Natural killer cell (primary cell): Measurements from ENCODE around the gene TMEM18. TPM values are rescaled to one million over a fixed set of nuclear protein-coding genes. Genes with fewer than 3 reads are reported as not detected.

ENCODE experiments used
- ATAC-seq, 3 donors: fragments of 150-1000 bp in 2 of 3; fragments of 200-7000 bp in 1 of 3; cut with Tn5 transposase; 1 replicate in 1 of 3; 2 replicates in 2 of 3; pipeline ENCODE4 v1.10.0; 2021; ENCODE audit warnings: mild to moderate bottlenecking in 2 of 3, moderate library complexity in 2 of 3
- DNase-seq, 2 donors: peaks; one replicate each; pipeline versions ENCODE4 v3.0.0 to v3.0.0-alpha.2; 2013 to 2021; ENCODE audit warnings: mixed read lengths in 1 of 2
- H3K27ac ChIP-seq: one replicate; pipeline ENCODE4 v1.5.1; 2013; ENCODE audit warnings: mild to moderate bottlenecking, low read length
- H3K27me3 ChIP-seq: one replicate; pipeline ENCODE4 v1.6.1; 2013; ENCODE audit warnings: low read length; ENCODE audit not compliant: control insufficient read depth, insufficient read depth
- H3K36me3 ChIP-seq: one replicate; pipeline ENCODE4 v1.6.1; 2013; ENCODE audit warnings: low read length; ENCODE audit not compliant: control insufficient read depth, insufficient read depth
- H3K4me1 ChIP-seq: one replicate; pipeline ENCODE4 v1.6.1; 2013; ENCODE audit warnings: low read length; ENCODE audit not compliant: control insufficient read depth, insufficient read depth
- H3K4me3 ChIP-seq: one replicate; pipeline ENCODE4 v1.5.1; 2013; ENCODE audit warnings: low read length
- H3K9me3 ChIP-seq: one replicate; pipeline ENCODE4 v1.6.1; 2013; ENCODE audit warnings: low read length; ENCODE audit not compliant: control insufficient read depth, insufficient read depth
- H3K27ac Mint-ChIP-seq, 2 donors: one replicate each; pipeline ENCODE4 v1.8.0; 2022; ENCODE audit warnings: mild to moderate bottlenecking in 2 of 2, mixed read lengths in 2 of 2, moderate library complexity in 1 of 2
- H3K27me3 Mint-ChIP-seq, 2 donors: one replicate each; pipeline ENCODE4 v1.8.0; 2022; ENCODE audit warnings: low read depth in 2 of 2, mixed read lengths in 2 of 2
- H3K36me3 Mint-ChIP-seq: one replicate; pipeline ENCODE4 v1.8.0; 2022; ENCODE audit warnings: mixed read lengths
- H3K4me1 Mint-ChIP-seq, 2 donors: one replicate each; pipeline ENCODE4 v1.8.0; 2022; ENCODE audit warnings: mixed read lengths in 2 of 2
- H3K4me3 Mint-ChIP-seq: one replicate; pipeline ENCODE4 v1.8.0; 2022; ENCODE audit warnings: mild to moderate bottlenecking, moderate library complexity, mixed read lengths
- H3K9me3 Mint-ChIP-seq, 2 donors: one replicate each; pipeline ENCODE4 v1.8.0; 2022; ENCODE audit warnings: mixed read lengths in 2 of 2
- CTCF ChIP-seq: fragments of 200-600 bp; IDR thresholded peaks from one replicate; pipeline ENCODE4 v1.8.0; 2022; ENCODE audit warnings: antibody characterized with exemption
- WGBS: methylation state at CpG from one replicate; pipeline ENCODE4 v1.1.7; 2013; ENCODE audit warnings: missing lambda C conversion rate; ENCODE audit not compliant: insufficient coverage; 5-methylcytosine and 5-hydroxymethylcytosine counted together
- intact Hi-C: fragments of 100-400 bp; cut with micrococcal nuclease; formaldehyde crosslinking; loops from one replicate; pipeline ENCODE4 v1.14.2; 2022
- total RNA-seq, 4 donors: library from RNA; stranded (reverse); fragments of 120-200 nt in 1 of 4; gene quantifications; one replicate each; pipeline versions ENCODE4 v1.2.3 to v1.2.4, GENCODE V29; 2013 to 2022

The TMEM18 gene
- total RNA-seq, 3 donors from 2014 or later (not counting 1 experiment from before 2014, with no cell fraction given), result 22.0 to 30.8 (median 22.1) TPM

GRCh38 chr2:623130-623922, 53.9 kb downstream of the TMEM18 start:
- Mint-ChIP-seq H3K4me3 (no peak overlapping the region), H3K27ac (no peak overlapping the region), H3K27me3 (peaks cover 4 to 30% of the 10 kb centered on the region in 2 donors), H3K36me3 (no peaks in the 10 kb centered on the region), H3K9me3 (no peaks in the 10 kb centered on the region), H3K4me1 (no peaks in the 10 kb centered on the region)
- DNase-seq, result no peak
- no peaks in the 10 kb centered on the region for H3K36me3 ChIP-seq
- H3K4me3 ChIP-seq, result no peak overlapping the region
- H3K9me3 ChIP-seq, result no peaks in the 10 kb centered on the region
- no peaks in the 10 kb centered on the region for H3K27me3 ChIP-seq
- intact Hi-C loops, result no loop called here
- ATAC-seq, result no peak
- 89% methylated on average over 13 of the region's 13 CpGs for WGBS
- no peaks in the 10 kb centered on the region for H3K4me1 ChIP-seq
- TF ChIP-seq CTCF, result no peak
- H3K27ac ChIP-seq, result no peak overlapping the region

GRCh38 chr2:622357-622756, 54.8 kb downstream of the TMEM18 start:
- no peak overlapping the region for H3K4me3 ChIP-seq
- no peaks in the 10 kb centered on the region for H3K36me3 Mint-ChIP-seq
- intact Hi-C loops, result no loop called here
- H3K27ac ChIP-seq, result no peak overlapping the region
- peaks cover 8 to 34% of the 10 kb centered on the region in 2 donors for H3K27me3 Mint-ChIP-seq
- no peak for TF ChIP-seq CTCF
- H3K4me1 Mint-ChIP-seq, result no peaks in the 10 kb centered on the region
- H3K9me3 ChIP-seq, result no peaks in the 10 kb centered on the region
- H3K36me3 ChIP-seq, result no peaks in the 10 kb centered on the region
- no peaks in the 10 kb centered on the region for H3K9me3 Mint-ChIP-seq
- DNase-seq (no peak), ATAC-seq (no peak)
- no peaks in the 10 kb centered on the region for H3K27me3 ChIP-seq
- 86% methylated on average over 10 of the region's 10 CpGs for WGBS
- H3K4me1 ChIP-seq, result no peaks in the 10 kb centered on the region
- H3K27ac Mint-ChIP-seq, result no peak overlapping the region
- no peak overlapping the region for H3K4me3 Mint-ChIP-seq

- Mint-ChIP-seq H3K36me3 (no peaks in the 10 kb centered on the region), H3K27me3 (peaks cover 12 to 35% of the 10 kb centered on the region in 2 donors), H3K27ac (no peak overlapping the region), H3K4me1 (no peaks in the 10 kb centered on the region), H3K4me3 (no peak overlapping the region), H3K9me3 (no peaks in the 10 kb centered on the region)
- no peak for ATAC-seq
- intact Hi-C loops, result no loop called here
- Histone ChIP-seq H3K27me3 (no peaks in the 10 kb centered on the region), H3K9me3 (no peaks in the 10 kb centered on the region), H3K4me3 (no peak overlapping the region), H3K36me3 (no peaks in the 10 kb centered on the region), H3K4me1 (no peaks in the 10 kb centered on the region), H3K27ac (no peak overlapping the region)
- DNase-seq, result no peak
- TF ChIP-seq CTCF, result no peak
- WGBS, result 93% methylated on average over 45 of the region's 45 CpGs
These were observed 55.7 kb downstream of the TMEM18 start for GRCh38 chr2:621303-622099.
